Liver (tissue), 3 donors: Measurements from ENCODE around the gene MATN4.

Experiments used
- GABPA ChIP-seq, 2 donors: IDR thresholded peaks in 1 of 2; conservative IDR thresholded peaks in 1 of 2; 2 replicates each; pipeline ENCODE4 v1.6.1; 2016; ENCODE audit warnings: antibody characterized with exemption in 2 of 2, mild to moderate bottlenecking in 1 of 2, moderate library complexity in 1 of 2
- HNF4G ChIP-seq: IDR thresholded peaks from 2 replicates; pipeline ENCODE4 v1.6.1; 2016; ENCODE audit warnings: antibody characterized with exemption
- JUND ChIP-seq, 2 donors: IDR thresholded peaks; 2 replicates each; pipeline ENCODE4 v1.6.1; 2016; ENCODE audit warnings: antibody characterized with exemption in 2 of 2
- SP1 ChIP-seq: IDR thresholded peaks from 2 replicates; pipeline ENCODE4 v1.6.1; 2018; ENCODE audit warnings: antibody characterized with exemption, mild to moderate bottlenecking
- TAF1 ChIP-seq: conservative IDR thresholded peaks from 2 replicates; pipeline ENCODE4 v1.6.1; 2016; ENCODE audit warnings: antibody characterized with exemption, mild to moderate bottlenecking
- YY1 ChIP-seq: IDR thresholded peaks from 2 replicates; pipeline ENCODE4 v1.6.1; 2016; ENCODE audit warnings: antibody characterized with exemption, mild to moderate bottlenecking
- ZBTB33 ChIP-seq: IDR thresholded peaks from 2 replicates; pipeline ENCODE4 v1.6.1; 2016; ENCODE audit warnings: antibody characterized with exemption
- TF ChIP-seq, protein P1 (sequence below): IDR thresholded peaks from 2 replicates; pipeline ENCODE4 v1.6.1; 2016; ENCODE audit warnings: antibody characterized with exemption
- TF ChIP-seq, protein P2 (sequence below): fragments of 150-350 bp; IDR thresholded peaks from 2 replicates; pipeline ENCODE4 v1.5.1; 2017; ENCODE audit warnings: improper control_type of control experiment, low read depth, low read length; ENCODE audit not compliant: missing input control
- TF ChIP-seq, protein P3 (sequence below): IDR thresholded peaks from 2 replicates; pipeline ENCODE4 v1.6.1; 2016; ENCODE audit warnings: antibody characterized with exemption, mild to moderate bottlenecking
- TF ChIP-seq, protein P4 (sequence below): IDR thresholded peaks from 2 replicates; pipeline ENCODE4 v1.6.1; 2016; ENCODE audit warnings: antibody characterized with exemption
- donor health status: healthy.
- donor health status: healthy.

DNA sequence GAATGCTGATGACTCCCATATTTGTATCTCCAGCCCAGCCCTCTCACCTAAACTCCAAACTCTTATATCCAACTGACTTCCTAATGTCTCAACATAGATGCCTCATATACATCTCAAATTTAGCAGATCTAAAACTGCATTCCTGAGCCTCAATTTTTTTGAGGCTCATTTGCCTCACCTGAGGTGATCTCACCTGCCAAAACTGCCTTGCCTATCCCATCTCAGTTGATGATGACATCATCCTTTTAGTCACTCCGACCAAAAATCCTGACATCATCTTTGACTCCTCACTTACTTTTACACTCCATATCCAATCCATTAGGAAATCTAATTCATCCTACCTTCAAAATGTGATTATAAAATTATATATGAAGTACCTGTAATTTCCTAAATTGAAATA, 28.1 kb downstream of the MATN4 start:
- TF ChIP-seq, protein P1, sequence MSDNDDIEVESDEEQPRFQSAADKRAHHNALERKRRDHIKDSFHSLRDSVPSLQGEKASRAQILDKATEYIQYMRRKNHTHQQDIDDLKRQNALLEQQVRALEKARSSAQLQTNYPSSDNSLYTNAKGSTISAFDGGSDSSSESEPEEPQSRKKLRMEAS, result no peak
- TF ChIP-seq, protein P2, sequence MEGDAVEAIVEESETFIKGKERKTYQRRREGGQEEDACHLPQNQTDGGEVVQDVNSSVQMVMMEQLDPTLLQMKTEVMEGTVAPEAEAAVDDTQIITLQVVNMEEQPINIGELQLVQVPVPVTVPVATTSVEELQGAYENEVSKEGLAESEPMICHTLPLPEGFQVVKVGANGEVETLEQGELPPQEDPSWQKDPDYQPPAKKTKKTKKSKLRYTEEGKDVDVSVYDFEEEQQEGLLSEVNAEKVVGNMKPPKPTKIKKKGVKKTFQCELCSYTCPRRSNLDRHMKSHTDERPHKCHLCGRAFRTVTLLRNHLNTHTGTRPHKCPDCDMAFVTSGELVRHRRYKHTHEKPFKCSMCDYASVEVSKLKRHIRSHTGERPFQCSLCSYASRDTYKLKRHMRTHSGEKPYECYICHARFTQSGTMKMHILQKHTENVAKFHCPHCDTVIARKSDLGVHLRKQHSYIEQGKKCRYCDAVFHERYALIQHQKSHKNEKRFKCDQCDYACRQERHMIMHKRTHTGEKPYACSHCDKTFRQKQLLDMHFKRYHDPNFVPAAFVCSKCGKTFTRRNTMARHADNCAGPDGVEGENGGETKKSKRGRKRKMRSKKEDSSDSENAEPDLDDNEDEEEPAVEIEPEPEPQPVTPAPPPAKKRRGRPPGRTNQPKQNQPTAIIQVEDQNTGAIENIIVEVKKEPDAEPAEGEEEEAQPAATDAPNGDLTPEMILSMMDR, result no peak
- TF ChIP-seq, protein P3, sequence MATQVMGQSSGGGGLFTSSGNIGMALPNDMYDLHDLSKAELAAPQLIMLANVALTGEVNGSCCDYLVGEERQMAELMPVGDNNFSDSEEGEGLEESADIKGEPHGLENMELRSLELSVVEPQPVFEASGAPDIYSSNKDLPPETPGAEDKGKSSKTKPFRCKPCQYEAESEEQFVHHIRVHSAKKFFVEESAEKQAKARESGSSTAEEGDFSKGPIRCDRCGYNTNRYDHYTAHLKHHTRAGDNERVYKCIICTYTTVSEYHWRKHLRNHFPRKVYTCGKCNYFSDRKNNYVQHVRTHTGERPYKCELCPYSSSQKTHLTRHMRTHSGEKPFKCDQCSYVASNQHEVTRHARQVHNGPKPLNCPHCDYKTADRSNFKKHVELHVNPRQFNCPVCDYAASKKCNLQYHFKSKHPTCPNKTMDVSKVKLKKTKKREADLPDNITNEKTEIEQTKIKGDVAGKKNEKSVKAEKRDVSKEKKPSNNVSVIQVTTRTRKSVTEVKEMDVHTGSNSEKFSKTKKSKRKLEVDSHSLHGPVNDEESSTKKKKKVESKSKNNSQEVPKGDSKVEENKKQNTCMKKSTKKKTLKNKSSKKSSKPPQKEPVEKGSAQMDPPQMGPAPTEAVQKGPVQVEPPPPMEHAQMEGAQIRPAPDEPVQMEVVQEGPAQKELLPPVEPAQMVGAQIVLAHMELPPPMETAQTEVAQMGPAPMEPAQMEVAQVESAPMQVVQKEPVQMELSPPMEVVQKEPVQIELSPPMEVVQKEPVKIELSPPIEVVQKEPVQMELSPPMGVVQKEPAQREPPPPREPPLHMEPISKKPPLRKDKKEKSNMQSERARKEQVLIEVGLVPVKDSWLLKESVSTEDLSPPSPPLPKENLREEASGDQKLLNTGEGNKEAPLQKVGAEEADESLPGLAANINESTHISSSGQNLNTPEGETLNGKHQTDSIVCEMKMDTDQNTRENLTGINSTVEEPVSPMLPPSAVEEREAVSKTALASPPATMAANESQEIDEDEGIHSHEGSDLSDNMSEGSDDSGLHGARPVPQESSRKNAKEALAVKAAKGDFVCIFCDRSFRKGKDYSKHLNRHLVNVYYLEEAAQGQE, result no peak
- TF ChIP-seq HNF4G (no peak), ZBTB33 (no peak), SP1 (no peak), YY1 (no peak), JUND (IDR thresholded peaks at IDR 0.05) (no peak), GABPA (IDR thresholded peaks at IDR 0.05 in 1 of 2, conservative IDR thresholded peaks at IDR 0.05 in 1 of 2) (no peak), TAF1 (no peak)
- TF ChIP-seq, protein P4, sequence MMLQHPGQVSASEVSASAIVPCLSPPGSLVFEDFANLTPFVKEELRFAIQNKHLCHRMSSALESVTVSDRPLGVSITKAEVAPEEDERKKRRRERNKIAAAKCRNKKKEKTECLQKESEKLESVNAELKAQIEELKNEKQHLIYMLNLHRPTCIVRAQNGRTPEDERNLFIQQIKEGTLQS, result no peak
